ENCODE results near the gene NAT16. TPM values are rescaled to one million over a fixed set of nuclear protein-coding genes. Genes with fewer than 3 reads are reported as not detected.

NAT16 gene
- total and polyA plus RNA-seq, 2 of the 4 experiments (the other 2 are of a cell fraction), result 0.05 TPM; not detected in 1

DNA sequence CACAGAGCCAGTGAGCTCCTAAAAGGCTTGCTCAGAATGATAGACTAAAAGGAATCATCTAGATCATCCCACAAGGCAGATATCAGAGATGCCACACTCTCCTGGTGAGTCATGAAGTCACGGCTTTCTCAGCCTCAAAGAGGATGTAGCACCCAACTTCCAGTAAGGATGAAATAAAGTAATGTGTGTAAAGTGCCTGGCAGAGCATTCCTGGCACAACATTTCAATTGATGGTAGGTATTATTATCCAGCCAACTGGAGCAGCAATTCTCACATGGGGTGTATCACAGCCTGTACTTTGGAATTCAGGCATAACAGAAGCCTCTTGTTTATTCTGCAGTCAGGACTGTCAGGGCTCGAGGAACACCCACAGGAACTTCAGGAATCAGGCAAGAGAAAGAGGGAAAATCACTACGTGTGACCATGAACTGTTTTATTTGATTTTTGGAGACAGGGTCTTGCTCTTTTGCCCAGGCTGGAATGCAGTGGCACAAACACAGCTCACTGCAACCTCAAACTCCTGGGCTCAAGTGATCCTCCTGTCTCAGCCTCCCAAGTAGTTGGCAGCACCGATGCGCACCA lies 5.3 kb upstream of the NAT16 start:
- ChIA-PET POLR2A (ENCODE audit: unreplicated experiment) (no interaction called here), CTCF (interaction anchor here (0.6 kb wide), 1 partner anchor 116 kb away, joined by 4 read pairs; no protein-coding TSS in a partner anchor)
- no peak overlapping the region for H2BK20ac ChIP-seq (ENCODE audit: low read depth, low read length)

More for the DNA sequence above, 5.3 kb upstream of the NAT16 start:
- no peaks in the 10 kb centered on the region for H3K36me3 ChIP-seq (ENCODE audit: control insufficient read depth, insufficient read depth, low read length)
- in situ Hi-C loops (cut with MboI; ENCODE audit: low sequenced_read_pairs) (loop anchor here (5.0 kb wide), 1 partner anchor 38 kb away; no protein-coding TSS in a partner anchor), intact Hi-C loops (cut with micrococcal nuclease) (no loop called here), dilution Hi-C loops (cut with HindIII; ENCODE audit: low sequenced_read_pairs, unreplicated experiment) (no loop called here)
- H3K18ac ChIP-seq (ENCODE audit: low read depth, low read length), result no peak overlapping the region
- H4K91ac ChIP-seq (ENCODE audit: insufficient read depth, low read depth, low read length), result no peak overlapping the region
- no peak overlapping the region for H3K14ac ChIP-seq (replicated peaks; ENCODE audit: low read depth, low read length)
- no peak overlapping the region for H3K9ac ChIP-seq (ENCODE audit: low read depth, low read length)
- no peak overlapping the region for H2BK5ac ChIP-seq (ENCODE audit: low read depth, low read length, poor library complexity, severe bottlenecking)
- no peak overlapping the region for H3K56ac ChIP-seq (ENCODE audit: extremely low read depth, insufficient read depth, low read length)
- H3K23ac ChIP-seq (ENCODE audit: low read depth, low read length), result no peak overlapping the region
- H3K4me1 ChIP-seq (ENCODE audit: control insufficient read depth, insufficient read depth, low read length), result no peaks in the 10 kb centered on the region
- peaks cover 7% of the 10 kb centered on the region; the same call in 1 of the 2 replicates for H3K9me1 ChIP-seq (ENCODE audit: insufficient read depth, low read length)
- peaks cover 7% of the 10 kb centered on the region for H3K27me3 ChIP-seq (ENCODE audit: control insufficient read depth, insufficient read depth, low read length)
- H3K79me1 ChIP-seq (ENCODE audit: low read depth in 1 of 2, low read length in 2 of 2), result no peaks in the 10 kb centered on the region
- H3K9me3 ChIP-seq (ENCODE audit: control insufficient read depth, insufficient read depth, low read length), result no peaks in the 10 kb centered on the region
- H2BK15ac ChIP-seq (ENCODE audit: low read depth, low read length), result no peak overlapping the region
- BruUV-seq (replicated peaks), result no TSS peak
- no peaks in the 10 kb centered on the region for H4K20me1 ChIP-seq (ENCODE audit: insufficient read depth, low read length)
- 0 out of 2 replicates have a peak, but pooled peaks have one; percentile 17 for TF ChIP-seq FOS (IDR thresholded peaks at IDR 0.05; ENCODE audit: low read depth, low read length)
- TF ChIP-seq MXI1 (IDR thresholded peaks at IDR 0.05; ENCODE audit: borderline replicate concordance, low read depth, low read length), result no peak
- TF ChIP-seq CHD1 (IDR thresholded peaks at IDR 0.05; ENCODE audit: low read depth, low read length), result no peak
- no peak overlapping the region for H3K4me2 ChIP-seq (ENCODE audit: low read depth, low read length)
- no peak overlapping the region for H3K4ac ChIP-seq (ENCODE audit: low read depth, low read length)
- no peak overlapping the region for H4K8ac ChIP-seq (ENCODE audit: low read depth in 2 of 2, low read length in 2 of 2)
- no peak overlapping the region for H3K27ac ChIP-seq (ENCODE audit: insufficient read depth, low read length)
- 100% methylated on average over 2 of the region's 5 CpGs; no CpG with 5 or more reads in 1 of the 2 experiments for WGBS, 2 experiments (ENCODE audit: extremely low coverage in 2 of 2, insufficient read length in 1 of 2)
- no peak overlapping the region for H2AFZ ChIP-seq (replicated peaks; ENCODE audit: low read length, poor library complexity)
- peak; percentile 55 for DNase-seq
- H2BK120ac ChIP-seq (ENCODE audit: low read depth, low read length), result no peak overlapping the region
- no peak overlapping the region for H4K5ac ChIP-seq (ENCODE audit: low read depth, low read length)
- no peak overlapping the region for H2AK5ac ChIP-seq (ENCODE audit: low read depth, low read length)
- H2AK9ac ChIP-seq (replicated peaks; ENCODE audit: low read depth, low read length, poor library complexity), result no peak overlapping the region
- ATAC-seq (ENCODE audit: low read depth), result peak; percentile 65
- H3K4me3 ChIP-seq (ENCODE audit: insufficient read depth, low read depth, low read length), result no peak overlapping the region
